H1 (cell line): ENCODE measurements around the gene SLFNL1. TPM values are rescaled to one million over a fixed set of nuclear protein-coding genes. Genes with fewer than 3 reads are reported as not detected.

ENCODE experiments used
- CTCF ChIA-PET: fragments of 300-600 bp; sonication (Branson Sonifier 250); formaldehyde crosslinking; loops from one replicate; lab custom pipeline; 2021; ENCODE audit not compliant: partially characterized antibody; lab: Charles Lee
- POLR2A ChIA-PET: fragments of 300-600 bp; sonication (Branson Sonifier 250); formaldehyde crosslinking; loops from one replicate; lab custom pipeline; 2021; ENCODE audit warnings: inconsistent platforms; ENCODE audit not compliant: partially characterized antibody; lab: Charles Lee
- DNase-seq, 2 experiments: peaks; one replicate each; pipeline versions ENCODE4 v3.0.0 to v3.0.0-alpha.2; 2010 to 2022; ENCODE audit warnings: low spot score in 2 of 2, low read depth in 1 of 2, mixed read lengths in 1 of 2
- FAIRE-seq: peaks from 2 replicates; lab custom pipeline; 2011; peaks lifted over from hg19 to GRCh38; lab: Jason Lieb, UNC
- H2AFZ ChIP-seq: 2 replicates; pipeline ENCODE4 v1.8.1; 2012; ENCODE audit warnings: low read length, inconsistent platforms
- H2AK5ac ChIP-seq: 2 replicates; pipeline ENCODE4 v1.6.1; 2013; ENCODE audit warnings: low read depth, low read length
- H2BK120ac ChIP-seq: replicated peaks from 2 replicates; pipeline ENCODE3; 2013; ENCODE audit warnings: low read depth, low read length, inconsistent platforms
- H2BK12ac ChIP-seq: 2 replicates; pipeline ENCODE4 v1.6.1; 2013; ENCODE audit warnings: low read depth, low read length
- H2BK15ac ChIP-seq: 2 replicates; pipeline ENCODE4 v1.6.1; 2013; ENCODE audit warnings: low read length
- H2BK20ac ChIP-seq: 2 replicates; pipeline ENCODE4 v1.6.1; 2013; ENCODE audit warnings: low read length
- H2BK5ac ChIP-seq: 2 replicates; pipeline ENCODE4 v1.6.1; 2013; ENCODE audit warnings: low read depth, low read length
- H3K14ac ChIP-seq: 2 replicates; pipeline ENCODE4 v1.6.1; 2013; ENCODE audit warnings: inconsistent platforms; ENCODE audit not compliant: insufficient read length
- H3K18ac ChIP-seq: 2 replicates; pipeline ENCODE4 v1.6.1; 2013; ENCODE audit warnings: low read length; ENCODE audit errors: extremely low read depth
- H3K23ac ChIP-seq: 2 replicates; pipeline ENCODE4 v1.6.1; 2013; ENCODE audit warnings: inconsistent platforms; ENCODE audit not compliant: insufficient read length
- H3K23me2 ChIP-seq: 2 replicates; pipeline ENCODE4 v1.6.1; 2013; ENCODE audit warnings: low read depth, low read length
- H3K27ac ChIP-seq: 2 replicates; pipeline ENCODE4 v1.6.1; 2011; ENCODE audit warnings: low read depth, low read length, inconsistent platforms
- H3K27me3 ChIP-seq, 4 experiments: replicated peaks in 1 of 4; 1 replicate in 1 of 4; 2 replicates in 3 of 4; pipeline versions ENCODE4 v1.6.1 to v1.8.1; 2011 to 2013; ENCODE audit warnings: low read length in 3 of 4, mild to moderate bottlenecking in 3 of 4, inconsistent platforms in 2 of 4, mixed read lengths in 2 of 4, moderate library complexity in 1 of 4; ENCODE audit not compliant: control insufficient read depth in 3 of 4, insufficient read depth in 3 of 4; ENCODE audit errors: extremely low read depth in 1 of 4
- H3K36me3 ChIP-seq, 4 experiments: 2 replicates each; pipeline versions ENCODE4 v1.6.1 to v1.8.1; 2011 to 2013; ENCODE audit warnings: mild to moderate bottlenecking in 4 of 4, low read length in 3 of 4, moderate library complexity in 2 of 4, control low read depth in 1 of 4, inconsistent platforms in 1 of 4; ENCODE audit not compliant: insufficient read depth in 4 of 4, control insufficient read depth in 2 of 4
- H3K4ac ChIP-seq: replicated peaks from 2 replicates; pipeline ENCODE3; 2013; ENCODE audit warnings: low read length, low read depth, mixed read lengths, inconsistent platforms; ENCODE audit not compliant: insufficient read length
- H3K4me1 ChIP-seq, 4 experiments: replicated peaks in 1 of 4; 1 replicate in 1 of 4; 2 replicates in 3 of 4; pipeline versions ENCODE4 v1.6.1 to v1.8.1; 2011 to 2013; ENCODE audit warnings: low read length in 3 of 4, inconsistent platforms in 2 of 4, mixed read lengths in 1 of 4; ENCODE audit not compliant: insufficient read depth in 4 of 4, control insufficient read depth in 3 of 4
- H3K4me2 ChIP-seq, 2 experiments: 2 replicates each; pipeline versions ENCODE4 v1.6.1 to v1.8.1; 2011 to 2013; ENCODE audit warnings: low read depth in 2 of 2, low read length in 2 of 2, control low read depth in 1 of 2, inconsistent platforms in 1 of 2, mild to moderate bottlenecking in 1 of 2; ENCODE audit not compliant: insufficient read depth in 1 of 2
- H3K4me3 ChIP-seq, 4 experiments: fragments of 200-600, 300-600 bp in 1 of 4; sonication (generic), shearing (Covaris generic), sonication (Bioruptor Twin) in 1 of 4; 2 replicates each; pipeline versions ENCODE4 v1.5.1 to v1.8.1; 2011 to 2016; ENCODE audit warnings: low read length in 4 of 4, low read depth in 3 of 4, control low read depth in 2 of 4, inconsistent platforms in 2 of 4, mild to moderate bottlenecking in 2 of 4, mixed read lengths in 1 of 4, moderate library complexity in 1 of 4; ENCODE audit not compliant: insufficient read depth in 2 of 4; ENCODE audit errors: extremely low read depth in 1 of 4
- H3K56ac ChIP-seq: replicated peaks from 2 replicates; pipeline ENCODE3; 2013; ENCODE audit warnings: low read depth, mild to moderate bottlenecking, mixed read lengths, low read length, inconsistent platforms; ENCODE audit not compliant: insufficient read length
- H3K79me1 ChIP-seq: 2 replicates; pipeline ENCODE4 v1.6.1; 2013; ENCODE audit warnings: low read depth, low read length, control low read depth
- H3K79me2 ChIP-seq, 2 experiments: 2 replicates each; pipeline versions ENCODE4 v1.6.1 to v1.8.1; 2012 to 2013; ENCODE audit warnings: low read length in 2 of 2, mild to moderate bottlenecking in 2 of 2, inconsistent platforms in 1 of 2; ENCODE audit not compliant: insufficient read depth in 2 of 2, control insufficient read depth in 1 of 2
- H3K9ac ChIP-seq, 4 experiments: replicated peaks in 1 of 4; 1 replicate in 1 of 4; 2 replicates in 3 of 4; pipeline versions ENCODE4 v1.6.1 to v1.8.1; 2011 to 2013; ENCODE audit warnings: low read depth in 3 of 4, low read length in 3 of 4, control low read depth in 2 of 4, mild to moderate bottlenecking in 2 of 4, moderate library complexity in 2 of 4, inconsistent platforms in 1 of 4; ENCODE audit errors: extremely low read depth in 1 of 4
- H3K9me3 ChIP-seq, 2 experiments: 2 replicates each; pipeline versions ENCODE4 v1.6.1 to v1.8.1; 2012 to 2013; ENCODE audit warnings: mild to moderate bottlenecking in 2 of 2, moderate library complexity in 2 of 2, control low read depth in 1 of 2, inconsistent platforms in 1 of 2, low read depth in 1 of 2, low read length in 1 of 2, mixed read lengths in 1 of 2; ENCODE audit not compliant: insufficient read depth in 2 of 2
- H4K20me1 ChIP-seq, 2 experiments: replicated peaks in 1 of 2; 2 replicates each; pipeline versions ENCODE3 to v1.8.1; 2011 to 2013; ENCODE audit warnings: inconsistent platforms in 2 of 2, low read length in 2 of 2, mild to moderate bottlenecking in 1 of 2; ENCODE audit not compliant: insufficient read depth in 2 of 2, control insufficient read depth in 1 of 2
- H4K5ac ChIP-seq: 2 replicates; pipeline ENCODE4 v1.6.1; 2013; ENCODE audit warnings: low read length, low read depth, mixed read lengths, inconsistent platforms; ENCODE audit not compliant: insufficient read length
- H4K8ac ChIP-seq: 2 replicates; pipeline ENCODE4 v1.8.0; 2013; ENCODE audit warnings: mild to moderate bottlenecking, moderate library complexity, low read length, inconsistent platforms; ENCODE audit not compliant: insufficient read depth; ENCODE audit errors: extremely low read depth
- H4K91ac ChIP-seq: replicated peaks from 2 replicates; pipeline ENCODE3; 2013; ENCODE audit warnings: low read length, mixed read lengths, inconsistent platforms; ENCODE audit not compliant: insufficient read length
- CREB1 ChIP-seq: IDR thresholded peaks from 2 replicates; pipeline ENCODE4 v1.6.1; 2012; ENCODE audit warnings: inconsistent platforms
- EGR1 ChIP-seq: IDR thresholded peaks from 2 replicates; pipeline ENCODE4 v1.6.1; 2011; ENCODE audit warnings: low read depth, low read length, borderline replicate concordance
- GTF2F1 ChIP-seq: IDR thresholded peaks from 2 replicates; pipeline ENCODE4 v1.6.1; 2012; ENCODE audit warnings: low read depth, low read length, improper control_type of control experiment, borderline replicate concordance
- HDAC6 ChIP-seq: IDR thresholded peaks from one replicate; pipeline ENCODE4 v1.7.1; 2012; ENCODE audit warnings: low read depth, mild to moderate bottlenecking, inconsistent platforms, low read length, moderate library complexity
- WGBS, 2 experiments: shearing (Covaris generic) in 1 of 2; methylation state at CpG; one replicate each; pipeline versions ENCODE4 v1.1.6 to v1.1.7; 2013 to 2015; ENCODE audit warnings: low lambda C conversion rate in 2 of 2, mixed read lengths in 2 of 2, inconsistent platforms in 1 of 2, low coverage in 1 of 2, missing lambda C conversion rate in 1 of 2; ENCODE audit not compliant: insufficient replicate concordance in 2 of 2, insufficient coverage in 1 of 2, insufficient read length in 1 of 2; ENCODE audit errors: extremely low coverage in 1 of 2, missing lambda C conversion rate in 1 of 2; 5-methylcytosine and 5-hydroxymethylcytosine counted together
- polyA plus RNA-seq, 7 experiments: library from polyadenylated mRNA; depleted of rRNA in 3 of 7; stranded (reverse) in 5 of 7; unstranded in 2 of 7; fragments of >200 nt in 5 of 7; fragments of 200-250 nt in 2 of 7; gene quantifications; 1 replicate in 5 of 7; 2 replicates in 1 of 7; 4 replicates in 1 of 7; pipeline versions ENCODE4 v1.2.1 to v1.2.3, GENCODE V29; 2011 to 2013; ENCODE audit warnings: missing spikeins in 2 of 7, mixed read lengths in 2 of 7
- total RNA-seq: library from RNA; stranded (reverse); fragmentation: NEBNext Ultra II Directional; extraction: Animal tissue kit (Norgen Biotek cat#: 25700); gene quantifications from 2 replicates; pipeline ENCODE4 v1.2.1, GENCODE V29; 2021
- TF ChIP-seq, protein P1 (sequence below): IDR thresholded peaks from 2 replicates; pipeline ENCODE4 v1.6.1; 2012; ENCODE audit warnings: inconsistent platforms

Gene SLFNL1
- total and polyA plus RNA-seq, 2 of the 8 experiments (the other 6 are each of a cell fraction or from before 2014, with no cell fraction given): not detected

DNA sequence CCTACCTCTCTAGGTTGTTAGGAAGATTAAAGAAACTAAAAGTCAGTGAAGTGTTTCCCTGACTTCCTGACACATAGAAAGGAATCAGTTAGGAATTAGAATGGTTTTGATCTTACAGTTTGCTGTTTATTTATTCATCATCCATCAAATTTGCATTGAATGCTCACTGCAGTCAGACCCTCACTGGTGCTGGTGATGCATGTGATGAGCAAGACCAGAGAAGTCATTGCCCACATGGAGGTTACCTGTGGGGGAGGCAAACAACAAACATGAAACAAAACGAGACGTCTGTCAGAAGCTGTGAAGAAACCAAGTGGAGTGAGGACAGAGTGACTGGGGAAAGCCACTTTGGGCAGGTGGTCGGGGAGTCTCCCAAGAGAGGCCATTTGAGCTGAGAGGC is 35.6 kb downstream of the SLFNL1 start:
- no peak overlapping the region for H2BK15ac ChIP-seq
- H3K4me1 ChIP-seq: peaks cover 1 to 10% (median 3%) of the 10 kb centered on the region in 4 experiments; a peak in 5 of 7 replicates
- no peak overlapping the region for H3K9ac ChIP-seq
- no peak overlapping the region for H3K14ac ChIP-seq
- H2AFZ ChIP-seq: no peak overlapping the region
- H3K79me1 ChIP-seq: no peaks in the 10 kb centered on the region; the same call in 1 of the 2 replicates
- H4K91ac ChIP-seq: no peak overlapping the region
- H3K18ac ChIP-seq: no peak overlapping the region
- peaks cover 10 to 52% of the 10 kb centered on the region in 2 experiments for H3K79me2 ChIP-seq
- 76% methylated on average over 3 of the region's 3 CpGs; no CpG with 5 or more reads in 1 of the 2 experiments for WGBS, 2 experiments
- no peaks in the 10 kb centered on the region for H3K27me3 ChIP-seq
- H4K20me1 ChIP-seq: peaks cover 12 to 24% of the 10 kb centered on the region in 2 experiments
- H3K36me3 ChIP-seq: peaks cover 51 to 78% (median 73%) of the 10 kb centered on the region in 4 experiments
- no peak overlapping the region for H2BK12ac ChIP-seq
- H2BK20ac ChIP-seq: no peak overlapping the region
- DNase-seq: no peak
- no peak for FAIRE-seq
- ChIA-PET CTCF (interaction anchor here (1.8 kb wide), 1 partner anchor 33 kb away, joined by 6 read pairs; no protein-coding TSS in a partner anchor), POLR2A (interaction anchor here (1.1 to 9.6 kb wide), 5 partner anchors 10 to 49 kb away, joined by 4 to 49 read pairs (median 8); no protein-coding TSS in a partner anchor)
- no peak overlapping the region for H2AK5ac ChIP-seq
- H2BK5ac ChIP-seq: no peak overlapping the region
- H3K4me2 ChIP-seq: no peak overlapping the region
- peaks cover 2% of the 10 kb centered on the region; the same call in 1 of the 2 replicates for H3K23me2 ChIP-seq
- H3K56ac ChIP-seq: no peak overlapping the region
- no peak overlapping the region for H3K4ac ChIP-seq
- no peak overlapping the region for H4K5ac ChIP-seq
- no peak overlapping the region for H3K4me3 ChIP-seq
- no peaks in the 10 kb centered on the region for H3K9me3 ChIP-seq
- no peak overlapping the region for H2BK120ac ChIP-seq
- H3K27ac ChIP-seq: no peak overlapping the region
- no peak overlapping the region for H3K23ac ChIP-seq
- TF ChIP-seq, protein P1, sequence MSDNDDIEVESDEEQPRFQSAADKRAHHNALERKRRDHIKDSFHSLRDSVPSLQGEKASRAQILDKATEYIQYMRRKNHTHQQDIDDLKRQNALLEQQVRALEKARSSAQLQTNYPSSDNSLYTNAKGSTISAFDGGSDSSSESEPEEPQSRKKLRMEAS: no peak
- no peak for TF ChIP-seq CREB1
- TF ChIP-seq EGR1: no peak
- no peak for TF ChIP-seq GTF2F1
- TF ChIP-seq HDAC6: no peak
- TF ChIP-seq, all 59 proteins: peak for 0
- H4K8ac ChIP-seq: no peak overlapping the region
